ENCODE measurements around the gene GAST.
"Not testable (repeated sequence)": the region's sequence is repeated elsewhere in the genome, so short reads cannot be mapped to it uniquely, and the experiment has no call there.

The GAST gene

GRCh38 chr17:41711669-41712400 is at the start of gene GAST:
TSS of gene GAST (plus strand) at chr17:41712331. CDS start at chr17:41715437, 3,106 bp downstream.
- DNase-seq (ENCODE audit: low spot score), result no peak

DNA sequence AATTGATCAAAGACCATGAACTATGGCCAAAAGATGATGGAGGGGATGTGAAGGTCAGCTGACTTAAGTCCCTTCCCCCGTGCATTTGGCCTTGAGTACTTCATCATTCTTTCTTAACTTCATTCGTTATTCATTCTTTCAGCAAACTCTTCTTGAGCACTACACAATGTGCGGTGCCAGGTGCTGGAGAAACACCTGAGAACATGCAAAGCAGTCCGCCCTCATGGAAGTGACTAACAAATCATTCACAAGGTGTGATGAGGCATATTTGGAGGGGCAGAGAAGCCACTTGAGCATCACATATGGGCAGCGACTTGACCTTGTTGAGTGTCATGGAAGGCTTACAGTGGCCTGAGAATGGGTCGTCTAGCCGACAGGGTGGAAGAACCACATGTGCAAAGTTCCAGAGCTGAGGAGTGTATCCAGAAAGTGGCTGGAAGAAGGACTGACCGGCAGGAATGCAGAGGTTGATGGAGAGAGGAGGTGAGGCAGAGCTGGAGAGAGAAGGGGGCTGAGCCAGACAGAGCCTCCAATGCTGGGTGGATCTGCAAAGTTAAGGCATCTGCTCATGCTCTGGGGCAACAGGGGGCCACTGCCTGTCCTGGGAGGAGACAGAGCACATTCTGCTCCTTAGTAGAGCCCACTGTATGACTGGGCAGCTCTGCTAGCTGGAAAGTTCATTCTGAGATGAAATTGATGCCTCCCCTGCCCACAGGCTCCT is 48.5 kb upstream of the GAST start:
- no peak for DNase-seq (ENCODE audit: low spot score)

- DNase-seq (ENCODE audit: low spot score), result no peak
Observed at GRCh38 chr17:41664172-41664457, 48.0 kb upstream of the GAST start.

DNA sequence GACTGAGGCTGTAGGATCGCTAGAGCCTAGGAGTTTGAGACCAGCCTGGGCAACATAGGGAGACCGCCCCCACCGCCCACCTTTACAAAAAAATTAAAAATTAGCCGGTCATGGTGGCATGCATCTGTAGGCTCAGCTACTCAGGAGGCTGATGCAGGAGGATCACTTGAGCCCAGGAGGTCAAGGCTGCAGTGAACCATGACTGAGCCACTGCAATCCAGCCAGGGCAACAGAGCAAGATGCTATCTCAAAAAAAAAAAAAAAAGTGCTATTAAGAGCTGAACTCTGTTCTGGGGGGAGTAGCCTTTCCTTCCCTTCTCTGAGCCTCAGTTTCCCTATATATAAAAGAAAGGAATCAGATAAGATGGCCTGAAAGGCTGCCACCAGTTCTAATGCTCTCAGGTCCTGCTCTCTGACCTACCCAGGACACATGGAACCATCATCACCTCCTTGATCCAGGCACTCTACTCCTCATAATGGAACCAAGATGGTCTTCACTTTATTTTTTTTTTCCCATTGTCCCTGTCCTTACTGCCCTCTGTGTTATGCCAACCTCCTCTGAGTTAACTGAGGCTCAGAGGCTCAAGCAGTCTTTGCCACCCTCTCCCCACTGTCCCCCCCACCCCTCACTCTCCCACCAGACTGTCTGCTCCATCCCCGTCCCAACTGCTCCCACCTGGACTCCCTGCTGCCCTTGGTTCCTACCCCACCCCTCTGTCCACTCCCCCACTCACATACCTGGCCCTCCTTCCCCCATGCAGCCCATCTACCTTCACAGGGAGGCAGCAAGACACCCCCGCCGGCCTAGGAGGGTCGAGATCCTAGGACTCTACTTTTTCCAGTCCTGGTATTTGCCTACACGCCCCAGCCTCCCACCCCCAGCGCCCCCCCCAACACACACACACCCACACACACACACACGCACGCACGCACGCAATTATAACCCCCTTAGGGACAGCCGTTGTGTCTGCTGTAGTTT is 47.3 kb upstream of the GAST start:
- no peak for DNase-seq (ENCODE audit: low spot score)

GRCh38 chr17:41665566-41666236 is 46.4 kb upstream of the GAST start:
- peak; percentile 88 for DNase-seq (ENCODE audit: low spot score)

DNA sequence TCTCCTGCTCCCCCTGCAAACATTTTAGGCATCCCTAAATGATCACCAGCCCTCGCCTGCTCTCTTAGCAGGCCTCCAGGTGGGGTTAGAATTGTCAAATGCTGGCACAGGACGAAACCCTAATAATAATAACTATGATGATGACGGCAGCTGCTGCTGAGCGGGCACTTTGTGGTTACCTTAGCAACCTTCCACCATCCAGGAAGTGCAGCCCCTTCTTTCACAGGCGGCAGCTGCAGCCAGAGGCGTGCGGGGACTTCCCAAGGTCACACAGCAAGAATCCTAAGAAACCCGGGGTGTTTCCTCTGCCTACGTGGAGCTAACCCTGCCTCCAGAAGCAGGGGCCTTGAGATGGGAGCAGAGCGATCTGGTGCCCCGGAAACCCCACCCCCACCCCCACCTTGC is 45.9 kb upstream of the GAST start:
- DNase-seq (ENCODE audit: low spot score), result no peak

- peak; percentile 78 for DNase-seq (ENCODE audit: low spot score)
Observed at GRCh38 chr17:41666708-41667279, 45.3 kb upstream of the GAST start.

DNA sequence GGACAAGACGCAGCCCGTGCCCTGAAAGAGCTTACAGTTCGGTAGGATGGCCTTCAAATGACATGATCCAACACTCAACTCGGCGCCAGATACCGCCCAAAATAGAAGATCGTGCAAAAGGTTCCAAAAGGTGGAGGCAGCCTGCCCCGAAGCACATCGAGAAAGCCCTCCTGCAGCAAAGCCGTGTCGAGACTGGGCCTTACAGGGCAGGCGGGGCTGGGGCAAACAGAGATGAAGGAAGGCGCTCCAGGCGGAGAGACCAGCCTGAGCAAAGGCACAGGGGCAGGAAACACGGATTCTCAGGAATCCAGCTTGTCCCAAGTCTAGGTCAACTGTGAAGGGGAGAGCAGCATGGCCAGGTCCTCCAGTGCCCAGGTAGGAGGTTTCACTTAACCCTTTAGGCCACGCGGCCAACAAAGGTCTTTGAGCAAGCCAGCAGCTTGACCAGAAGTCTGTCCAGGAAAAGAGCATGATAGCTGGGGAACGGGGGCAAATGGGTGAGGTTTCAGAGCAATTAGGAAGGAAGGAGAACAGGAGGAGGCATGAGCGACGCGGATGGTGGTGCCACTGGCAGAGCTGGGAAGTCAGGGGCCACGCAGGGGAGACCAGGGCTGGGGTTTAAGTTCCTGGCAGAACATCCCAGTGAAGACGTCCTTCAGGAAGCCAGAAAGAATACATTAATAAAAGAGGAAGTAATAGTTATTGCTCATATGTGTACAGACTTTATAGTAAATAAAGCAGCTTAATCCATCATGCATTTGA is 44.7 kb upstream of the GAST start:
- DNase-seq (ENCODE audit: low spot score), result no peak

DNA sequence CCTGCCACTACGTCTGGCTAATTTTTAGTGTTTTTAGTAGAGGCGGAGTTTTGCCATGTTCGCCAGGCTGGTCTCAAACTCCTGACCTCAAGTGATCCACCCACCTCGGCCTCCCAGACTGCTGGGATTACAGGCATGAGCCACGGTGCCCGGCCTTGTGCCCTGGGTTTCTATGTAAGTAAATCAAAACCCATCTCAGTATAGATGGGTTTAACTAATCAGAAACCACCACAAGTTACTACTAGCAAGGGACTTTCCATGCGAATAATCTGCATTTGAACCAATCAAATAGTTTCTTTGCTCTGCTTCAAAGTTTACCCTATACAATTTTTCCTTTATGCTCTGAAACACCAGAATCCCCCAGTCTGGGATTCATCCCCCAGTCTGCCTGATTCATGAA is 40.0 kb upstream of the GAST start:
- DNase-seq (ENCODE audit: low spot score), result no peak

GRCh38 chr17:41675157-41676057 is 36.7 kb upstream of the GAST start:
- not testable (repeated sequence) for DNase-seq (ENCODE audit: low spot score)

DNA sequence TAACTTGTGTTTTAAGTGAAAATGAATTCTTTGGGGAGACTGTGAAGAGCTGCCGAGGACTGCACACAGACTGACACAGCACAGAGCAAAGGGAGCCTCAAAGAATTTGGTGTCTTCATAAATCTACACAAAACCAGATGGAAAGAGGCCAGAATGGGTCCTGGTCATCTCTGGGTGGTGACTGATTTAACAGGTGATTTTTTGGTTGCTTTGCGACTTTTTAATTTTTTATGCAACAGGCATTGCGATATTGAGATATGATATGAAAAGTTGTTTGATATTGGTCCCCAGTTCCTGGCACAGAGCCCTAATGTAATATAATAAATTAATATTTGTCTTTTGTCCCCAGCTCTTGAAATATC is 36.1 kb upstream of the GAST start:
- no peak for DNase-seq (ENCODE audit: low spot score)

GRCh38 chr17:41678411-41678906 is 33.7 kb upstream of the GAST start:
- no peak for DNase-seq (ENCODE audit: low spot score)

DNA sequence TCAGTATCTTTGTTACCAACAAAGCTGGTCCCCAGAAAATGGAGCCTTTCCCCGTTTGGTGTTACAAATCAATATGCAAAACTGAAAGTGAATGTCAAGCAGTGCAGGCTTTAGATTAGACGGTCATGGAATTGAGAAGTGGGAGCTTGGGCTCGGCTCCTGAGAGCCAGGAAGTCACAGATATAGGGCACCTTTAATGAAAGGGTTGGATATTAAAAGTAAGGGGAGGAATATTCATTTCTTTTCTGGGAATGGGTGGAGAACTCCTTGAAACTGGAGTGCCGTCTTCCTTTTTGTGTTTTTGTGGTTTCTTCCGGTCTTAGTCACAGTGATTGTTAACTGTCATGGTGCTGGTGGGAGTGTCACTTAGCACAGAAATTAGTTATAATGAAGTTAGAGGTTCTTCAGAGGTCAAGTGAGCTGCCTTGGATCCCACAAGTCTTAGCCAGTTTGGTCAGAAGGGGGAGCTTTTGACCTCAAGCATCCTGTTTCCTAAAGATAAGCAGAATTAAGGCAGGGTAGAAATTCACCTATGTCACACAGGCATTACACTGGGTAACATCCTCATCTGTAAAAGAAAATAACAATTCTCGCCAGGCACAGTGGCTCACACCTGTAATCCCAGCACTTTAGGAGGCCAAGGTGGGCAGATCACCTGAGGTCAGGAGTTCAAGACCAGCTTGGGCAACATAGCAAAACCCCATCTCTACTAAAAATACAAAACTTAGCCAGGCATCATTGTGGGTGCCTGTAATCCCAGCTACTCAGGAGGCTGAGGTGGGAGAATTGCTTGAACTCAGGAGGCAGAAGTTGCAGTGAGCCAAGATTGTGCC is 33.0 kb upstream of the GAST start:
- no peak for DNase-seq (ENCODE audit: low spot score)

- no peak for DNase-seq (ENCODE audit: low spot score)
Observed at GRCh38 chr17:41679740-41680425, 32.2 kb upstream of the GAST start.

- DNase-seq (ENCODE audit: low spot score), result no peak
Observed at GRCh38 chr17:41680426-41681040, 31.6 kb upstream of the GAST start.

GRCh38 chr17:41681776-41682175 is 30.4 kb upstream of the GAST start:
- DNase-seq (ENCODE audit: low spot score), result no peak

DNA sequence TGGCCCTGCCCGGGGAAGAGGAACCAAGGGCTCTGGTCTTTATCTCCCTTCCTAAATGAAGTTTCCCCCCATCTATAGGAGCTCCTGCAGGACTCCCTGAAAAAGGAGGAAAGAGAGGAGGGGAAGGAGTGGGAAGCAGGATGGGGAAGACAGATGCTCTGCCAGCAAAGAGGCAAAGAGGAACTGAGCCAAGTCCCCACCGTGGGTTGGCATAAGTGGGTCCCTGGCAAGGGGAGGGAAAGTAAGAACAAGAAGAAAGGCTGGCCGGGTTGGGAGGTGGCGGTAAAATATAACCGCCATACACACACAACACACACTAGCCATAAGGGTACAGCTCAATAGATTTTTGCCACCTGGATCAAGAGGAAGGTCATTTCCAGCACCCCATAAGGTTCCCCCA is 29.5 kb upstream of the GAST start:
- DNase-seq (ENCODE audit: low spot score), result no peak
